NCI-H345 treated with DMSO at 0.1 percent for 48 hours (cell line): ENCODE results near the gene PTMA.
"Not testable (repeated sequence)": the region's sequence is repeated elsewhere in the genome, so short reads cannot be mapped to it uniquely, and the experiment has no call there.

ENCODE experiments used
- DNase-seq: peaks from one replicate; lab custom pipeline; 2025; ENCODE audit not compliant: unreplicated experiment; lab: John Stamatoyannopoulos, UW

The PTMA gene

DNA sequence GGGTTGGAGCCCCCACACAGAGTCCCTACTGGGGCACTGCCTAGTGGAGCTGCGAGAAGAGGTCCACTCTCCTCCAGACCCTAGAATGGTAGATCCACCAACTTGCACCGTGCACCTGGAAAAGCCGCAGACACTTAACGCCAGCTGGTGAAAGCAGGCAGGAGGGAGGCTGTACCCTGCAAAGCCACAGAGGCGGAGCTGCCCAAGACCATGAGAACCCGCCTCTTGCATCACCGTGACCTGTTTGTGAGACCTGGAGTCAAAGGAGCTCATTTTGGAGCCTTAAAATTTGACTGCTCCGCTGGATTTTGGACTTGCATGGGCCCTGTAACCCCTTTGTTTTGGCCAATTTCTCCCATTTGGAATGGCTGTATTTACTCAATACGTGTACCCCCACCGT, 40.7 kb downstream of the PTMA start:
- not testable (repeated sequence) for DNase-seq

DNA sequence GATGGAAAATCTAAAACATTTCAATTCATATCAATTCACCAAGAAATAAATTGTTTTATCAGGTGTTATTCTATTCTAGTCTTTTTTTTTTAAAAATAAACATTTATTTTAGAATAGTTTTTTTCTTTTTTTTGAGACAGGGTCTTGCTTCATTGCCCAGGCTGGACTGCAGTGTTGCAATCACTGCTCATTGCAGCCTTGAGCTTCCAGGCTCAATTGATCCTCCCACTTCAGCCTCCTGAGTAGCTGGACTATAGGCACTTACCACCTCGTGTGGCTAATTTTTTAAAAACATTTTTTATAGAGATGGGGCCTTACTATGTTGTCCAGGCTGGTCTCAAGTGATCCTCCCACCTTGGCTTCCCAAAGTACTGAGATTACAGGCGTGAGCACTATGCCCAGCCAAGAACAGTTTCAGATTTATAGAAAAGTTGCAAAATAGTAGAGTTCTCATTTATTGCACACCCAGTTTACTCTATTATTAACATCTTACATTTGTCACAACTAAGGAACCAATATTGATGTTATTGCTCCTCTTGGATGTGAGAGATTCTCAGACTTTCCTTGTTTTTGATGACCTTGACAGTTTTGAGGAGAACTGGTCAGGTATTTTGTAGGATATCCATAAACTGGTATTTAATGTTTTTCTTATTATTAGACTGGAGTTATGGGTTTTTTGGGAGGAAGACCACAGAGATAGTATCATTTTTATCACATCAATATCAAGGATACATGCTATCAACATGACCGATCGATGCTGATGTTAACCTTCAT, 42.9 kb downstream of the PTMA start:
- DNase-seq, result no peak

DNA sequence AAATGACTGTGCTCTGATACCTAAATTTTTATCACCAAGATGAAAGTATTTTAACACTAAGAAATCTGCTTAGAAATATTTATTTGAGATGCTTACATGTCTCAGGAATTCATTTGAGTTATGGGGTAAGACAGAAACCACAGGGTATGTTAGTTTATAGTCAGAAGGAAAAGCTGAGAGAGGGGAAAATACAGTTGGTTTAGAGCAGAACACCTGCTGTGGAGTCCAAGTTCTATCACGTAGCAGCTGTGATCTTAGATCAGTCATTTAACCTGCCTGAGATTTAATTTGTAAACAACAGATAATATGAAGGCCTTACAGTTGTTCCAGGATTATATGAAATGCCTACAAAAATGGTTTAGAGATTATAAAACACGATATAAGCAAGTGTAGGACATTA, 43.7 kb downstream of the PTMA start:
- DNase-seq, result no peak

DNA sequence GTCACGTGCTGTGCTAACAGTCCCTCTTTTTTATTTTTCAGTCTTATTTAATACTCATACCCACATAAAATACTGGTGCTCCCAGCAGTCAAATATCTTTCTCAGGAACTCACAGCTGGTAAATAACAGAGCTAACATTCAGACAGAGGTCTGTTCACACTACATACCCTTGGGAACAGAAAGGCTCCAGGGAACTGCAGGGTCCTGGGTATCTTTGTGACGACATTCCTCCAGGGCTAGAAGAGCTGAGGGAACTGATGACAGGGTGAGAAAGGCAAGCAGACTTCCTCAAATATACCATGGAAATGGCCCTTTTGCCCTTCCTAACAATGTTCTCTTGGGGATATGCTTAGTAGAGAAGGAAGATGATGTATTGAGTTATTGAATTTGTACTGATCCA, 53.4 kb downstream of the PTMA start:
- DNase-seq, result no peak
